Calu3 (cell line): ENCODE data around the gene SH2D4B. TPM values are rescaled to one million over a fixed set of nuclear protein-coding genes. Genes with fewer than 3 reads are reported as not detected.
"Not testable (repeated sequence)": the region's sequence is repeated elsewhere in the genome, so short reads cannot be mapped to it uniquely, and the experiment has no call there.

ENCODE experiments used
- BruUV-seq: library from RNA; stranded (reverse); fragments of 400-500 nt; replicated peaks from 2 replicates; lab custom pipeline; 2021; lab: Mats Ljungman, UMichigan
- CTCF ChIA-PET: fragments of 300-600 bp; sonication (Branson Sonifier 250); formaldehyde crosslinking; loops from one replicate; lab custom pipeline; 2022; ENCODE audit warnings: antibody characterized with exemption; lab: Charles Lee
- DNase-seq: peaks from one replicate; pipeline ENCODE4 v3.0.0; 2022
- H3K27ac Mint-ChIP-seq: one replicate; pipeline ENCODE4 v1.8.0; 2022; ENCODE audit warnings: mixed read lengths; ENCODE audit not compliant: unreplicated experiment
- H3K27me3 Mint-ChIP-seq: one replicate; pipeline ENCODE4 v1.8.0; 2022; ENCODE audit warnings: mixed read lengths; ENCODE audit not compliant: unreplicated experiment
- H3K36me3 Mint-ChIP-seq: one replicate; pipeline ENCODE4 v1.8.0; 2022; ENCODE audit warnings: mild to moderate bottlenecking, moderate library complexity, mixed read lengths; ENCODE audit not compliant: insufficient read depth, unreplicated experiment
- H3K4me1 Mint-ChIP-seq: one replicate; pipeline ENCODE4 v1.8.0; 2022; ENCODE audit warnings: mild to moderate bottlenecking, low read depth, mixed read lengths; ENCODE audit not compliant: unreplicated experiment
- H3K4me3 Mint-ChIP-seq: one replicate; pipeline ENCODE4 v1.8.0; 2022; ENCODE audit warnings: mild to moderate bottlenecking, low read depth, moderate library complexity, mixed read lengths; ENCODE audit not compliant: unreplicated experiment
- H3K9me3 Mint-ChIP-seq: one replicate; pipeline ENCODE4 v1.8.0; 2022; ENCODE audit warnings: low read depth, mixed read lengths; ENCODE audit not compliant: unreplicated experiment
- intact Hi-C: fragments of 100-400 bp; cut with micrococcal nuclease; formaldehyde crosslinking; loops from one replicate; pipeline ENCODE4 v1.10.0; 2022; ENCODE audit not compliant: unreplicated experiment
- total RNA-seq: library from RNA; stranded (reverse); gene quantifications from 2 replicates; pipeline ENCODE4 v1.2.3, GENCODE V29; 2022
- TF ChIP-seq, protein P1 (sequence below): fragments of 200-600 bp; IDR thresholded peaks from one replicate; pipeline ENCODE4 v1.8.0; 2022; ENCODE audit warnings: antibody characterized with exemption; ENCODE audit not compliant: unreplicated experiment

Gene SH2D4B
- total RNA-seq, 1 experiment from 2014 or later, result not detected

DNA sequence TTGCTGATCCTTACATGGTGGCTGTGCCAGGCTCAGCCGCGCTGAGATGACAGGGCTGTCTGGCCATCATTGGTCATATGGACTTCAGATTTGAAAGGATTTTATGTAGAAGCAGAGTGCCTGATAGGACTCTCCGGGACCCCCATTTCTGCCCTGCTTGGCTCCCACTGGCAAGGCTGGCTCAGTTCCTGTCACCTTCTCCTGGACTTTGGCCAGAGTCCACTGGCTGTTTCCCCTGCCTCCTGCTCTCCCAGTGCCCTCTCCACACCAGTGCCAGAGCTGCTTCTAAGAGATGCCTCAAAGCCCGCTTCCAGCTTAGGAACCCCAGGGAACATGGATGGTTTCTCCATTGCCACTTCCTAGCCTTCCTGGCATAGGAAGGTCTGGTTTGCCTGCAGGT lies 5.1 kb upstream of the SH2D4B start:
- no peak for DNase-seq
- no peaks in the 10 kb centered on the region for H3K9me3 Mint-ChIP-seq
- TF ChIP-seq, protein P1, sequence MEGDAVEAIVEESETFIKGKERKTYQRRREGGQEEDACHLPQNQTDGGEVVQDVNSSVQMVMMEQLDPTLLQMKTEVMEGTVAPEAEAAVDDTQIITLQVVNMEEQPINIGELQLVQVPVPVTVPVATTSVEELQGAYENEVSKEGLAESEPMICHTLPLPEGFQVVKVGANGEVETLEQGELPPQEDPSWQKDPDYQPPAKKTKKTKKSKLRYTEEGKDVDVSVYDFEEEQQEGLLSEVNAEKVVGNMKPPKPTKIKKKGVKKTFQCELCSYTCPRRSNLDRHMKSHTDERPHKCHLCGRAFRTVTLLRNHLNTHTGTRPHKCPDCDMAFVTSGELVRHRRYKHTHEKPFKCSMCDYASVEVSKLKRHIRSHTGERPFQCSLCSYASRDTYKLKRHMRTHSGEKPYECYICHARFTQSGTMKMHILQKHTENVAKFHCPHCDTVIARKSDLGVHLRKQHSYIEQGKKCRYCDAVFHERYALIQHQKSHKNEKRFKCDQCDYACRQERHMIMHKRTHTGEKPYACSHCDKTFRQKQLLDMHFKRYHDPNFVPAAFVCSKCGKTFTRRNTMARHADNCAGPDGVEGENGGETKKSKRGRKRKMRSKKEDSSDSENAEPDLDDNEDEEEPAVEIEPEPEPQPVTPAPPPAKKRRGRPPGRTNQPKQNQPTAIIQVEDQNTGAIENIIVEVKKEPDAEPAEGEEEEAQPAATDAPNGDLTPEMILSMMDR, result no peak
- peaks cover 12% of the 10 kb centered on the region for H3K36me3 Mint-ChIP-seq
- H3K4me1 Mint-ChIP-seq, result peaks cover 8% of the 10 kb centered on the region
- CTCF ChIA-PET, result no interaction called here
- intact Hi-C loops, result loop anchor here (10.0 kb wide), 1 partner anchor 268 kb away; no protein-coding TSS in a partner anchor
- BruUV-seq, result no TSS peak
- no peak overlapping the region for H3K27ac Mint-ChIP-seq
- no peaks in the 10 kb centered on the region for H3K27me3 Mint-ChIP-seq
- H3K4me3 Mint-ChIP-seq, result no peak overlapping the region

DNA sequence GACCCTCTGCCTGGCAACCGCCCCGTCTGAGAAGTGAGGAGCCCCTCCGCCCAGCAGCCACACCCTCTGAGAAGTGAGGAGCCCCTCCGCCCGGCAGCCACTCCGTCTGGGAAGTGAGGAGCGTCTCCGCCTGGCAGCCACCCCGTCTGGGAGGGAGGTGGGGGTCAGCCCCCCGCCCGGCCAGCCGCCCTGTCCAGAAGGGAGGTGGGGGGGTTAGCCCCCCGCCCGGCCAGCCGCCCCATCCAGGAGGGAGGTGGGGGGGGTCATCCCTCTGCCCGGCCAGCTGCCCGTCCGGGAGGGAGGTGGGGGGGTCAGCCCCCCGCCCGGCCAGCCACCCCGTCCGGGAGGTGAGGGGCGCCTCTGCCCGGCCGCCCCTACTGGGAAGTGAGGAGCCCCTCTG lies 3.6 kb upstream of the SH2D4B start:
- H3K4me1 Mint-ChIP-seq, BruUV-seq, H3K4me3 Mint-ChIP-seq, CTCF ChIA-PET, H3K9me3 Mint-ChIP-seq, DNase-seq, H3K27ac Mint-ChIP-seq, H3K27me3 Mint-ChIP-seq: not testable (repeated sequence)
- intact Hi-C loops, result loop anchor here (10.0 kb wide), 1 partner anchor 269 kb away; no protein-coding TSS in a partner anchor
- H3K36me3 Mint-ChIP-seq, result peaks cover 12% of the 10 kb centered on the region

DNA sequence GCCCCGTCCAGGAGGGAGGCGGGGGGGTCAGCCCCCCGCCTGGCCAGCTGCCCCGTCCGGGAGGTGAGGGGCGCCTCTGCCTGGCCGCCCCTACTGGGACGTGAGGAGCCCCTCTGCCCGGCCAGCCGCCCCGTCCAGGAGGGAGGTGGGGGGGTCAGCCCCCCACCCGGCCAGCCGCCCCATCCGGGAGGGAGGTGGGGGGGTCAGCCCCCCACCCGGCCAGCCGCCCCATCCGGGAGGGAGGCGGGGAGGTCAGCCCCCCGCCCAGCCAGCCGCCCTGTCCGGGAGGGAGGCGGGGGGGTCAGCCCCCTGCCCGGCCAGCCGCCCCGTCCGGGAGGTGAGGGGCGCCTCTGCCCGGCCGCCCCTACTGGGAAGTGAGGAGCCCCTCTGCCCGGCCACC lies 3.1 kb upstream of the SH2D4B start:
- intact Hi-C loops, result loop anchor here (10.0 kb wide), 1 partner anchor 270 kb away; no protein-coding TSS in a partner anchor
- BruUV-seq, DNase-seq, CTCF ChIA-PET, H3K4me1 Mint-ChIP-seq, H3K9me3 Mint-ChIP-seq, H3K27ac Mint-ChIP-seq, H3K4me3 Mint-ChIP-seq, H3K27me3 Mint-ChIP-seq: not testable (repeated sequence)
- H3K36me3 Mint-ChIP-seq, result peaks cover 12% of the 10 kb centered on the region

DNA sequence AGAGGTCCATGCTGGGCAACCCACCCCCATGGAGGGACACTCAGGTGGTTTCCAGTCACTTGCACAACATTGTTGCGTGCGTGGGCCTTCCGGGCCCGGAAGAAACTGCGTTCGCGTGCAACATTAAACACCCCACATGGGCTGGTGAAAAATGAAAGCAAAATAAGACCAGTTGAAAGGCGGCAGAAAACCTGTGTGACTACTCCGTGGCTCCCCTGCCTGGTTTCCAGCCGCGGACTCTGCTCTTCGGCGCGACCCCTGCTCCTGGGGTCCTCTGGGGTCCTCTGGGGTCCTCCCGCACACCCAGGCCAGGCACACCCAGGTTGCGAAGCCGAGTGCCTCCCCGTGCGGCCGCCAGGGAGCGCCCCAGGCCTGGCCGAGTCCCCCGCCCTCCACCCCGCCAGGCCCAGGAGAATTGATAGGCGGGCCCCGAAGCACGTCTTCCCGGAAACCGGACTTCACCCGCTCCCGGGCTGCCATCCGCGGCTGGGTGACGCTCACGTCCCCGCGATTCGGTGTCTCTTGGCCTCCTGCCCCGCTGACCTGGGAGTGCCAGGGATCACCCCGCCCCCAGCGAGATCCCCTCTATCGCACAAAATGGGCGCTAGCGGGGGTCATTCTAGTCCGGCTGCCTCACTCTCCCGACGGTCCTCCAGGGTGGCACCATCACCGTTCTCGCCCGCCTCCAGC lies 1.9 kb upstream of the SH2D4B start:
- peak; percentile 87 for DNase-seq
- Mint-ChIP-seq H3K27ac (peak overlapping the region; percentile 67), H3K4me1 (peaks cover 12% of the 10 kb centered on the region), H3K4me3 (peak overlapping the region; percentile 88), H3K27me3 (peaks cover 12% of the 10 kb centered on the region), H3K9me3 (no peaks in the 10 kb centered on the region), H3K36me3 (peaks cover 12% of the 10 kb centered on the region)
- intact Hi-C loops, result loop anchor here (10.0 kb wide), 1 partner anchor 271 kb away; no protein-coding TSS in a partner anchor
- CTCF ChIA-PET, result no interaction called here
- TF ChIP-seq, protein P1, result peak; percentile 89
- BruUV-seq, result no TSS peak

DNA sequence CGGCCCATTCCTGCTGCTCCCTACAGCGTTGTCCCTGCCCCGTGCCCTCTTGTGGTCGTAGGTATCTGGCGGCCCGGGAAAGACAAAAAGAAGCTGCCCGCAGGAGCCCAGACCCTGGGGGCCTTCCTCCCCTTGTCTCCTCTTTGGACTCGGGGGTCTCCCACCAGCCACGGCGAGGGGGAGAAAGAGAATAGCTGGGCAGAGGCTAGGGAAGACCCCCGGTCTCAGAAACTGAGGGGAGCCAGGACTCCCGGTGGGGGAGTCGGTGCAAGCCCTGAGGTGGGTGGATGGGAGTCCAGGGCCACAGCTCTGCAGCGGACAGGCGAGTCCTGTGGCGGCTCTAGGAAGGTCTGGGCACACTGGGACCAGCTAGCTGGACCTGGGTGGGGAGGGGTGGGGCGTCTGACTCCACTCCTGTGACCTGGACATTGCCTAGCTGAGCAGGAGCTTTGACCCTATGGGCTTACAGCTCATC lies 1.3 kb upstream of the SH2D4B start:
- CTCF ChIA-PET, result interaction anchor here (0.6 to 0.9 kb wide), 2 partner anchors 31 to 173 kb away, joined by 3 read pairs; no protein-coding TSS in a partner anchor
- H3K27ac Mint-ChIP-seq, result peak overlapping the region; percentile 67
- H3K27me3 Mint-ChIP-seq, result peaks cover 17% of the 10 kb centered on the region
- peaks cover 12% of the 10 kb centered on the region for H3K36me3 Mint-ChIP-seq
- peak overlapping the region; percentile 88 for H3K4me3 Mint-ChIP-seq
- no peak for DNase-seq
- H3K9me3 Mint-ChIP-seq, result no peaks in the 10 kb centered on the region
- intact Hi-C loops, result loop anchor here (10.0 kb wide), 1 partner anchor 272 kb away; no protein-coding TSS in a partner anchor
- BruUV-seq, result TSS peak; percentile 49
- TF ChIP-seq, protein P1, result no peak
- H3K4me1 Mint-ChIP-seq, result peaks cover 18% of the 10 kb centered on the region
